Keratinocyte (primary cell): ENCODE measurements around the gene NUBP2. TPM values are rescaled to one million over a fixed set of nuclear protein-coding genes. Genes with fewer than 3 reads are reported as not detected.

Source experiments
- DNase-seq: peaks from one replicate; pipeline ENCODE4 v3.0.0-alpha.2; 2011; ENCODE audit warnings: low read depth, missing footprints, low spot score
- FAIRE-seq: peaks from 2 replicates; lab custom pipeline; 2011; peaks lifted over from hg19 to GRCh38; lab: Jason Lieb, UNC
- H2AFZ ChIP-seq: 2 replicates; pipeline ENCODE4 v1.6.0; 2012; ENCODE audit warnings: low read length, control low read depth, inconsistent platforms; ENCODE audit not compliant: control insufficient read depth
- H3K27ac ChIP-seq: 2 replicates; pipeline ENCODE4 v1.5.1; 2011; ENCODE audit warnings: low read length; ENCODE audit not compliant: control insufficient read depth, insufficient read depth
- H3K27me3 ChIP-seq: 3 replicates; pipeline ENCODE4 v1.6.0; 2011; ENCODE audit warnings: low read length; ENCODE audit not compliant: control insufficient read depth, insufficient read depth; ENCODE audit errors: extremely low read depth
- H3K36me3 ChIP-seq, 2 experiments: 2 replicates in 1 of 2; 3 replicates in 1 of 2; pipeline ENCODE4 v1.5.1; 2011; ENCODE audit warnings: low read length in 2 of 2, mild to moderate bottlenecking in 1 of 2; ENCODE audit not compliant: control insufficient read depth in 2 of 2, insufficient read depth in 2 of 2; ENCODE audit errors: extremely low read depth in 1 of 2
- H3K4me1 ChIP-seq: 3 replicates; pipeline ENCODE4 v1.5.1; 2011; ENCODE audit warnings: low read length; ENCODE audit not compliant: control insufficient read depth, insufficient read depth; ENCODE audit errors: extremely low read depth
- H3K4me2 ChIP-seq: 3 replicates; pipeline ENCODE4 v1.6.0; 2011; ENCODE audit warnings: low read depth, low read length; ENCODE audit not compliant: control insufficient read depth, insufficient read depth; ENCODE audit errors: extremely low read depth
- H3K4me3 ChIP-seq, 3 experiments: fragments of 200-600 bp in 1 of 3; sonication (generic) in 1 of 3; 2 replicates in 2 of 3; 3 replicates in 1 of 3; pipeline ENCODE4 v1.5.1; 2011 to 2016; ENCODE audit warnings: low read length in 3 of 3, mild to moderate bottlenecking in 3 of 3, control low read depth in 2 of 3, inconsistent platforms in 1 of 3, low read depth in 1 of 3, mixed read lengths in 1 of 3, mixed run types in 1 of 3, moderate library complexity in 1 of 3; ENCODE audit not compliant: control insufficient read depth in 2 of 3, insufficient read depth in 2 of 3; ENCODE audit errors: extremely low read depth in 1 of 3
- H3K79me2 ChIP-seq: 2 replicates; pipeline ENCODE4 v1.6.0; 2012; ENCODE audit warnings: low read length; ENCODE audit not compliant: control insufficient read depth, insufficient read depth
- H3K9ac ChIP-seq: 3 replicates; pipeline ENCODE4 v1.6.0; 2011; ENCODE audit warnings: low read length; ENCODE audit not compliant: control insufficient read depth, insufficient read depth; ENCODE audit errors: extremely low read depth
- H3K9me1 ChIP-seq: 3 replicates; pipeline ENCODE4 v1.6.0; 2011; ENCODE audit warnings: low read length; ENCODE audit not compliant: control insufficient read depth, insufficient read depth; ENCODE audit errors: extremely low read depth
- H3K9me3 ChIP-seq: 2 replicates; pipeline ENCODE4 v1.5.1; 2012; ENCODE audit warnings: low read depth, low read length; ENCODE audit not compliant: control insufficient read depth
- H4K20me1 ChIP-seq: 3 replicates; pipeline ENCODE4 v1.6.0; 2011; ENCODE audit warnings: low read length; ENCODE audit not compliant: control insufficient read depth, insufficient read depth; ENCODE audit errors: extremely low read depth
- EZH2 ChIP-seq: IDR thresholded peaks from one replicate; pipeline ENCODE4 v1.6.1; 2012; ENCODE audit warnings: inconsistent platforms, mild to moderate bottlenecking, low read length, moderate library complexity
- dilution Hi-C: fragments of 300-500 bp; cut with MboI; formaldehyde crosslinking; loops from one replicate; pipeline ENCODE4 v1.7.0; 2020; ENCODE audit warnings: low sequenced_read_pairs; ENCODE audit not compliant: extremely low pct_ligation_motif_present
- polyA plus RNA-seq, 5 experiments: library from polyadenylated mRNA; depleted of rRNA in 3 of 5; stranded (reverse) in 3 of 5; stranded (forward) in 1 of 5; unstranded in 1 of 5; fragments of >200 nt; gene quantifications; 1 replicate in 1 of 5; 2 replicates in 3 of 5; 3 replicates in 1 of 5; pipeline versions ENCODE4 v1.2.1 to v1.2.3, GENCODE V29; 2011 to 2012; ENCODE audit warnings: missing spikeins in 2 of 5, low read depth in 1 of 5, low replicate concordance in 1 of 5
- TF ChIP-seq, protein P1 (sequence below), 3 experiments: IDR thresholded peaks in 1 of 3; conservative IDR thresholded peaks in 1 of 3; optimal IDR thresholded peaks in 1 of 3; 2 replicates in 2 of 3; 3 replicates in 1 of 3; pipeline versions ENCODE3 to v1.5.1; 2011; ENCODE audit warnings: low read length in 3 of 3, mild to moderate bottlenecking in 3 of 3, moderate library complexity in 2 of 3, control low read depth in 1 of 3, inconsistent platforms in 1 of 3; ENCODE audit not compliant: insufficient read depth in 2 of 3; ENCODE audit errors: extremely low read depth in 1 of 3

NUBP2 gene
- polyA plus RNA-seq, 1 donor (not counting 4 experiments of a cell fraction or from before 2014, with no cell fraction given) = 24.4 TPM

DNA sequence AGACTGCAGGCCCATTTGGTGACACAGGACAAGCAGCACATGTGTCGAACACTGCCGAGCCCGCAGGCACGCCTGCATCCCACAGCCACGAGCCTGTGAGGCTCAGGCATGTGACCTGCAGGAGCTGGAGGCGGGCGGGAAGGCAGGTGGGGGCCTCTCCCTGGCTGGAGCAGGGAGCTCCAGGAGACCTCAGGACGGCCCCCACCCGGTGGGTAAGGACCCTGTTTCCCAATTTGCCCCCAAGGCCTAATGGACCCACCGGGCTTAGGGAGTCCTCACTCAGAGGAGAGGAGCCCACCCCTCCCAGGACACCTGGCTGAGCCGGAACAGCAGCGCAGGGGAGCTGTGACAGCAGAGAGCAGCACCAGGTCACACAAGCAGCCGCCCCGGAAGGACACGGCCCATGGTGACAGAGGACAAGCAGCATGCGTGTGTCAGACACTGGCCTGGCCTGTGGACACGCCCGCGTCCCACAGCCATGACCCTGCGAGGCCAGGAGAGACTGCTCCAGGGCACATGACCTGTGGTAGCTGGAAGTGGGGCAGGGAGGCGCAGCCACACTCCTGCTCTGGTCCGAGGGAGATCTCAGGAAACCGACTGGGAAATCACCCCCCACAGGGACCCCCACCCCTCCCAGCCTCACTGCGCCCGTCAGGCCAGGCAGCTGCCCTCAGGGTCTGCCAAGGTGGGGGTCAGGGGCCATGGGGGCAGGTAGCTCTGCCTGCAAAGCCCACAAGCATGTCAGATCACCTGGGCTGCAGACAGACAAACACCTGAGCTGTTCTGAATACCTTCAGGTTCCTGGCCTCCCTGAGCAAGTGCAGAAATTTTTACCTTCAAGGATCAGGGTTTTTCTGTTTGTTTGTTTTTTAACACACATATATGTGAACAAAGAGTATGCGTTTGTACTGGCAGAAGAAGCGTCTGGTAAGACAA is 2.8 kb upstream of the NUBP2 start:
- no peak overlapping the region for H2AFZ ChIP-seq
- H3K36me3 ChIP-seq = peaks cover 3 to 16% of the 10 kb centered on the region in 2 experiments
- no peaks in the 10 kb centered on the region for H3K27me3 ChIP-seq
- peaks cover 17% of the 10 kb centered on the region for H3K4me1 ChIP-seq
- DNase-seq (no peak), FAIRE-seq (no peak)
- no peaks in the 10 kb centered on the region for H4K20me1 ChIP-seq
- no peak for TF ChIP-seq EZH2
- TF ChIP-seq, protein P1, sequence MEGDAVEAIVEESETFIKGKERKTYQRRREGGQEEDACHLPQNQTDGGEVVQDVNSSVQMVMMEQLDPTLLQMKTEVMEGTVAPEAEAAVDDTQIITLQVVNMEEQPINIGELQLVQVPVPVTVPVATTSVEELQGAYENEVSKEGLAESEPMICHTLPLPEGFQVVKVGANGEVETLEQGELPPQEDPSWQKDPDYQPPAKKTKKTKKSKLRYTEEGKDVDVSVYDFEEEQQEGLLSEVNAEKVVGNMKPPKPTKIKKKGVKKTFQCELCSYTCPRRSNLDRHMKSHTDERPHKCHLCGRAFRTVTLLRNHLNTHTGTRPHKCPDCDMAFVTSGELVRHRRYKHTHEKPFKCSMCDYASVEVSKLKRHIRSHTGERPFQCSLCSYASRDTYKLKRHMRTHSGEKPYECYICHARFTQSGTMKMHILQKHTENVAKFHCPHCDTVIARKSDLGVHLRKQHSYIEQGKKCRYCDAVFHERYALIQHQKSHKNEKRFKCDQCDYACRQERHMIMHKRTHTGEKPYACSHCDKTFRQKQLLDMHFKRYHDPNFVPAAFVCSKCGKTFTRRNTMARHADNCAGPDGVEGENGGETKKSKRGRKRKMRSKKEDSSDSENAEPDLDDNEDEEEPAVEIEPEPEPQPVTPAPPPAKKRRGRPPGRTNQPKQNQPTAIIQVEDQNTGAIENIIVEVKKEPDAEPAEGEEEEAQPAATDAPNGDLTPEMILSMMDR (optimal IDR thresholded peaks at IDR 0.05 in 1 of 3, IDR thresholded peaks at IDR 0.05 in 1 of 3, conservative IDR thresholded peaks at IDR 0.05 in 1 of 3; ENCODE audit: extremely low read depth in 1 of 3, insufficient read depth in 2 of 3, low read length in 3 of 3) = no peak
- no peak overlapping the region for H3K27ac ChIP-seq
- no peak overlapping the region for H3K9ac ChIP-seq
- peaks cover 4% of the 10 kb centered on the region for H3K9me1 ChIP-seq
- no peak overlapping the region for H3K4me3 ChIP-seq
- H3K4me2 ChIP-seq = no peak overlapping the region
- peaks cover 22% of the 10 kb centered on the region for H3K79me2 ChIP-seq
- dilution Hi-C loops = no loop called here
- no peaks in the 10 kb centered on the region for H3K9me3 ChIP-seq

DNA sequence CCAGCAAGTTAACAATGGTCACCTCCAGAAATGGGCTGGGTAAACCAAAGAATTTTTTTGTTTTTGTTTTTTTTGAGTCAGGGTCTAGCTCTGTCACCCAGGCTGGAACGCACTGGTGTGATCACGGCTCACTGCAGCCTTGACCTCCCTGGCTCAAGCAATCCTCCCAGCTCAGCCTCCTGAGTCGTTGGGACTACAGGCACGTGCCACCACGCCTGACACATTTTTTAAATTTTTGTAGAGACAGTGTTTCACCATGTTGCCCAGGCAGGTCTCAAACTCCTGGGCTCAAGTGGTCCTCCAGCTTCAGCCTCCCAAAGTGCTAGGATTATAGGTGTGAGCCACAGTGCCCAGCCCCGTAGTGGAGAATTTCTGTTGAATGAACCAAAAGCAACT is 2.1 kb upstream of the NUBP2 start:
- dilution Hi-C loops = no loop called here
- Histone ChIP-seq H3K4me1 (peaks cover 17% of the 10 kb centered on the region), H3K9me3 (no peaks in the 10 kb centered on the region), H3K4me3 (no peak overlapping the region), H2AFZ (no peak overlapping the region), H3K9me1 (peaks cover 4% of the 10 kb centered on the region), H3K27ac (no peak overlapping the region), H3K36me3 (peaks cover 0 to 15% of the 10 kb centered on the region in 2 experiments), H3K79me2 (peaks cover 23% of the 10 kb centered on the region), H3K27me3 (no peaks in the 10 kb centered on the region), H3K4me2 (peak overlapping the region; percentile 89), H3K9ac (peak overlapping the region; percentile 76), H4K20me1 (no peaks in the 10 kb centered on the region)
- FAIRE-seq = no peak
- no peak for DNase-seq
- TF ChIP-seq, protein P1 (optimal IDR thresholded peaks at IDR 0.05 in 1 of 3, IDR thresholded peaks at IDR 0.05 in 1 of 3, conservative IDR thresholded peaks at IDR 0.05 in 1 of 3; ENCODE audit: extremely low read depth in 1 of 3, insufficient read depth in 2 of 3, low read length in 3 of 3) = no peak
- TF ChIP-seq EZH2 = no peak
